ENCODE measurements around the gene RBP3.

DNA sequence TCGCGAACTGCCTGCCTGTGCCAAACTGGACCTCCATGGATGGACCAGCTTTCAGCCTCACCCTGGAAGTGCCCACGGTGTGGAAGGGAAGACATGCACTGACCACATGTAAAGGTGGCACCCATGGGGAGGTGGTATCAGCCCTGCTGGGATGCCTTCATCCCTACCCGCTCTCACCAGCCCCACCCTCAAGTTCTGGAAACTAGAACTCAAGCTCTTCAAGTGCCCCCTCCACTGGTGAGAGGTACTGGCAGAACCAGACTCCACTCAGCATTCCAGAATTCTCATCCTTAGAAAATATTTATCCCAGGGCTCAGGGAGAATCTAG is 30.0 kb downstream of the RBP3 start:
- no peak for TF ChIP-seq ESRRG (CRISPR knock-in tag; IDR thresholded peaks at IDR 0.05)
- TF ChIP-seq ZFP30 (CRISPR knock-in tag; IDR thresholded peaks at IDR 0.05), result no peak
- no peak for TF ChIP-seq ZFP3 (CRISPR knock-in tag; IDR thresholded peaks at IDR 0.05)
- TF ChIP-seq ARNTL (CRISPR knock-in tag; IDR thresholded peaks at IDR 0.05; ENCODE audit: borderline replicate concordance, low read depth), result no peak
- no peak for TF ChIP-seq RARB (CRISPR knock-in tag; IDR thresholded peaks at IDR 0.05)
- TF ChIP-seq, protein P1, sequence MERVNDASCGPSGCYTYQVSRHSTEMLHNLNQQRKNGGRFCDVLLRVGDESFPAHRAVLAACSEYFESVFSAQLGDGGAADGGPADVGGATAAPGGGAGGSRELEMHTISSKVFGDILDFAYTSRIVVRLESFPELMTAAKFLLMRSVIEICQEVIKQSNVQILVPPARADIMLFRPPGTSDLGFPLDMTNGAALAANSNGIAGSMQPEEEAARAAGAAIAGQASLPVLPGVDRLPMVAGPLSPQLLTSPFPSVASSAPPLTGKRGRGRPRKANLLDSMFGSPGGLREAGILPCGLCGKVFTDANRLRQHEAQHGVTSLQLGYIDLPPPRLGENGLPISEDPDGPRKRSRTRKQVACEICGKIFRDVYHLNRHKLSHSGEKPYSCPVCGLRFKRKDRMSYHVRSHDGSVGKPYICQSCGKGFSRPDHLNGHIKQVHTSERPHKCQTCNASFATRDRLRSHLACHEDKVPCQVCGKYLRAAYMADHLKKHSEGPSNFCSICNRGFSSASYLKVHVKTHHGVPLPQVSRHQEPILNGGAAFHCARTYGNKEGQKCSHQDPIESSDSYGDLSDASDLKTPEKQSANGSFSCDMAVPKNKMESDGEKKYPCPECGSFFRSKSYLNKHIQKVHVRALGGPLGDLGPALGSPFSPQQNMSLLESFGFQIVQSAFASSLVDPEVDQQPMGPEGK (CRISPR knock-in tag; IDR thresholded peaks at IDR 0.05; ENCODE audit: borderline replicate concordance), result no peak

Data from SK-N-SH treated with all-trans-retinoic acid at 6 μM for 48 hours (cell line).